Measurements from ENCODE around the gene MUL1. TPM values are rescaled to one million over a fixed set of nuclear protein-coding genes. Genes with fewer than 3 reads are reported as not detected.
A peak's percentile ranks its signal among the peaks of the same experiment; 100 is the strongest.
"Not testable (repeated sequence)": the region's sequence is repeated elsewhere in the genome, so short reads cannot be mapped to it uniquely, and the experiment has no call there.

Gene MUL1
- total RNA-seq, 2 donors from 2014 or later, result 29.8 to 34.1 TPM

GRCh38 chr1:20528221-20528620, 20.3 kb upstream of the MUL1 start:
- Histone ChIP-seq H3K9me3 (no peaks in the 10 kb centered on the region), H3K27me3 (peaks cover 3% of the 10 kb centered on the region), H3K36me3 (no peaks in the 10 kb centered on the region), H3K4me3 (no peak overlapping the region), H3K9ac (ENCODE audit: low read depth in 2 of 2, low read length in 2 of 2) (no peak overlapping the region), H3K27ac (no peak overlapping the region), H3K4me1 (no peaks in the 10 kb centered on the region)
- no peak for DNase-seq
- no peak for TF ChIP-seq CTCF (IDR thresholded peaks at IDR 0.05)
- intact Hi-C loops (cut with DNase I), result no loop called here

- intact Hi-C loops (cut with DNase I), result no loop called here
- no peak overlapping the region for H3K4me3 ChIP-seq
- no peak overlapping the region for H3K9ac ChIP-seq (ENCODE audit: low read depth in 2 of 2, low read length in 2 of 2)
- H3K36me3 ChIP-seq, result no peaks in the 10 kb centered on the region
- no peaks in the 10 kb centered on the region for H3K9me3 ChIP-seq
- H3K27ac ChIP-seq, result no peak overlapping the region
- H3K4me1 ChIP-seq, result no peaks in the 10 kb centered on the region
- DNase-seq, result no peak
- H3K27me3 ChIP-seq, result peaks cover 3% of the 10 kb centered on the region
- no peak for TF ChIP-seq CTCF (IDR thresholded peaks at IDR 0.05)
Measured at GRCh38 chr1:20526267-20526666, 18.3 kb upstream of the MUL1 start.

GRCh38 chr1:20521960-20522861, 14.3 kb upstream of the MUL1 start:
- H3K4me3 ChIP-seq, result no peak overlapping the region
- intact Hi-C loops (cut with DNase I), result loop anchor here (5.0 kb wide), 1 partner anchor 120 kb away; no protein-coding TSS in a partner anchor
- H3K36me3 ChIP-seq, result no peaks in the 10 kb centered on the region
- no peak overlapping the region for H3K9ac ChIP-seq (ENCODE audit: low read depth in 2 of 2, low read length in 2 of 2)
- peak; percentile 88 for DNase-seq
- no peak overlapping the region for H3K27ac ChIP-seq
- H3K4me1 ChIP-seq, result no peaks in the 10 kb centered on the region
- H3K9me3 ChIP-seq, result no peaks in the 10 kb centered on the region
- TF ChIP-seq CTCF (IDR thresholded peaks at IDR 0.05), result peak; percentile 75
- H3K27me3 ChIP-seq, result no peaks in the 10 kb centered on the region

- H3K9ac ChIP-seq (ENCODE audit: low read depth in 2 of 2, low read length in 2 of 2); DNase-seq; H3K27me3 ChIP-seq; H3K9me3 ChIP-seq; H3K4me3 ChIP-seq; H3K36me3 ChIP-seq; H3K27ac ChIP-seq; H3K4me1 ChIP-seq: not testable (repeated sequence)
- intact Hi-C loops (cut with DNase I), result loop anchor here (5.0 kb wide), 1 partner anchor 123 kb away; no protein-coding TSS in a partner anchor
Measured at GRCh38 chr1:20519609-20520262, 11.8 kb upstream of the MUL1 start.

- Histone ChIP-seq H3K27ac (no peak overlapping the region), H3K4me3 (no peak overlapping the region), H3K9ac (ENCODE audit: low read depth in 2 of 2, low read length in 2 of 2) (no peak overlapping the region), H3K9me3 (no peaks in the 10 kb centered on the region), H3K36me3 (no peaks in the 10 kb centered on the region), H3K4me1 (peaks cover 3% of the 10 kb centered on the region), H3K27me3 (no peaks in the 10 kb centered on the region)
- intact Hi-C loops (cut with DNase I), result no loop called here
- TF ChIP-seq CTCF (IDR thresholded peaks at IDR 0.05), result no peak
- no peak for DNase-seq
Measured at GRCh38 chr1:20511518-20512428, 3.8 kb upstream of the MUL1 start.
